ENCODE measurements around the gene PALM2AKAP2. TPM values are rescaled to one million over a fixed set of nuclear protein-coding genes. Genes with fewer than 3 reads are reported as not detected.
"Not testable (repeated sequence)": the region's sequence is repeated elsewhere in the genome, so short reads cannot be mapped to it uniquely, and the experiment has no call there.

The PALM2AKAP2 gene
- total RNA-seq, 1 experiment from 2014 or later = not detected

GRCh38 chr9:109797006-109797405 lies 17.0 kb downstream of the PALM2AKAP2 start:
- in situ Hi-C loops (cut with HindIII; ENCODE audit: low sequenced_read_pairs) = no loop called here
- DNase-seq (ENCODE audit: low spot score) = no peak

GRCh38 chr9:109797509-109797908 lies 17.5 kb downstream of the PALM2AKAP2 start:
- DNase-seq (ENCODE audit: low spot score) = no peak
- in situ Hi-C loops (cut with HindIII; ENCODE audit: low sequenced_read_pairs) = no loop called here

- in situ Hi-C loops (cut with HindIII; ENCODE audit: low sequenced_read_pairs) = no loop called here
- DNase-seq (ENCODE audit: low spot score) = no peak
Observed at GRCh38 chr9:109799141-109799540, 19.1 kb downstream of the PALM2AKAP2 start.

GRCh38 chr9:109799792-109800191 lies 19.8 kb downstream of the PALM2AKAP2 start:
- no peak for DNase-seq (ENCODE audit: low spot score)

GRCh38 chr9:109801484-109801883 lies 21.5 kb downstream of the PALM2AKAP2 start:
- no peak for DNase-seq (ENCODE audit: low spot score)
- in situ Hi-C loops (cut with HindIII; ENCODE audit: low sequenced_read_pairs) = no loop called here

More at GRCh38 chr9:109799792-109800191, 19.8 kb downstream of the PALM2AKAP2 start:
- in situ Hi-C loops (cut with HindIII; ENCODE audit: low sequenced_read_pairs) = no loop called here

GRCh38 chr9:109802491-109802890 lies 22.5 kb downstream of the PALM2AKAP2 start:
- DNase-seq (ENCODE audit: low spot score) = no peak
- in situ Hi-C loops (cut with HindIII; ENCODE audit: low sequenced_read_pairs) = no loop called here

- DNase-seq (ENCODE audit: low spot score) = no peak
- in situ Hi-C loops (cut with HindIII; ENCODE audit: low sequenced_read_pairs) = no loop called here
Observed at GRCh38 chr9:109805050-109805449, 25.1 kb downstream of the PALM2AKAP2 start.

GRCh38 chr9:109806506-109807115 lies 26.6 kb downstream of the PALM2AKAP2 start:
- in situ Hi-C loops (cut with HindIII; ENCODE audit: low sequenced_read_pairs) = no loop called here
- DNase-seq (ENCODE audit: low spot score) = no peak

GRCh38 chr9:109811876-109812275 lies 31.9 kb downstream of the PALM2AKAP2 start:
- DNase-seq (ENCODE audit: low spot score) = no peak
- in situ Hi-C loops (cut with HindIII; ENCODE audit: low sequenced_read_pairs) = no loop called here

GRCh38 chr9:109812331-109812730 lies 32.3 kb downstream of the PALM2AKAP2 start:
- in situ Hi-C loops (cut with HindIII; ENCODE audit: low sequenced_read_pairs) = no loop called here
- DNase-seq (ENCODE audit: low spot score) = no peak

- no peak for DNase-seq (ENCODE audit: low spot score)
- in situ Hi-C loops (cut with HindIII; ENCODE audit: low sequenced_read_pairs) = no loop called here
Observed at GRCh38 chr9:109812818-109813281, 32.9 kb downstream of the PALM2AKAP2 start.

GRCh38 chr9:109813303-109813702 lies 33.3 kb downstream of the PALM2AKAP2 start:
- in situ Hi-C loops (cut with HindIII; ENCODE audit: low sequenced_read_pairs) = no loop called here
- DNase-seq (ENCODE audit: low spot score) = no peak

GRCh38 chr9:109813829-109814228 lies 33.8 kb downstream of the PALM2AKAP2 start:
- DNase-seq (ENCODE audit: low spot score) = no peak
- in situ Hi-C loops (cut with HindIII; ENCODE audit: low sequenced_read_pairs) = no loop called here

GRCh38 chr9:109815366-109815947 lies 35.5 kb downstream of the PALM2AKAP2 start:
- no peak for DNase-seq (ENCODE audit: low spot score)

GRCh38 chr9:109816490-109816889 lies 36.5 kb downstream of the PALM2AKAP2 start:
- DNase-seq (ENCODE audit: low spot score) = no peak
- in situ Hi-C loops (cut with HindIII; ENCODE audit: low sequenced_read_pairs) = no loop called here

More at GRCh38 chr9:109815366-109815947, 35.5 kb downstream of the PALM2AKAP2 start:
- in situ Hi-C loops (cut with HindIII; ENCODE audit: low sequenced_read_pairs) = no loop called here

- in situ Hi-C loops (cut with HindIII; ENCODE audit: low sequenced_read_pairs) = no loop called here
- no peak for DNase-seq (ENCODE audit: low spot score)
Observed at GRCh38 chr9:109817146-109817845, 37.3 kb downstream of the PALM2AKAP2 start.

GRCh38 chr9:109817846-109818472 lies 38.0 kb downstream of the PALM2AKAP2 start:
- in situ Hi-C loops (cut with HindIII; ENCODE audit: low sequenced_read_pairs) = no loop called here
- peak; percentile 33 for DNase-seq (ENCODE audit: low spot score)

- in situ Hi-C loops (cut with HindIII; ENCODE audit: low sequenced_read_pairs) = no loop called here
- no peak for DNase-seq (ENCODE audit: low spot score)
Observed at GRCh38 chr9:109821711-109822110, 41.7 kb downstream of the PALM2AKAP2 start.

- DNase-seq (ENCODE audit: low spot score); in situ Hi-C loops (cut with HindIII; ENCODE audit: low sequenced_read_pairs): not testable (repeated sequence)
Observed at GRCh38 chr9:109825383-109825782, 45.4 kb downstream of the PALM2AKAP2 start.

- in situ Hi-C loops (cut with HindIII; ENCODE audit: low sequenced_read_pairs) = no loop called here
- no peak for DNase-seq (ENCODE audit: low spot score)
Observed at GRCh38 chr9:109826559-109826958, 46.6 kb downstream of the PALM2AKAP2 start.
